HG02678 (cell line): ENCODE results near the gene MGAT1.
"Not testable (repeated sequence)": the region's sequence is repeated elsewhere in the genome, so short reads cannot be mapped to it uniquely, and the experiment has no call there.

Experiments
- ATAC-seq: cut with Tn5 transposase; IDR thresholded peaks from one replicate; pipeline ENCODE4 v1.9.1; 2021; ENCODE audit warnings: mild to moderate bottlenecking, moderate library complexity; ENCODE audit not compliant: unreplicated experiment

Gene MGAT1

DNA sequence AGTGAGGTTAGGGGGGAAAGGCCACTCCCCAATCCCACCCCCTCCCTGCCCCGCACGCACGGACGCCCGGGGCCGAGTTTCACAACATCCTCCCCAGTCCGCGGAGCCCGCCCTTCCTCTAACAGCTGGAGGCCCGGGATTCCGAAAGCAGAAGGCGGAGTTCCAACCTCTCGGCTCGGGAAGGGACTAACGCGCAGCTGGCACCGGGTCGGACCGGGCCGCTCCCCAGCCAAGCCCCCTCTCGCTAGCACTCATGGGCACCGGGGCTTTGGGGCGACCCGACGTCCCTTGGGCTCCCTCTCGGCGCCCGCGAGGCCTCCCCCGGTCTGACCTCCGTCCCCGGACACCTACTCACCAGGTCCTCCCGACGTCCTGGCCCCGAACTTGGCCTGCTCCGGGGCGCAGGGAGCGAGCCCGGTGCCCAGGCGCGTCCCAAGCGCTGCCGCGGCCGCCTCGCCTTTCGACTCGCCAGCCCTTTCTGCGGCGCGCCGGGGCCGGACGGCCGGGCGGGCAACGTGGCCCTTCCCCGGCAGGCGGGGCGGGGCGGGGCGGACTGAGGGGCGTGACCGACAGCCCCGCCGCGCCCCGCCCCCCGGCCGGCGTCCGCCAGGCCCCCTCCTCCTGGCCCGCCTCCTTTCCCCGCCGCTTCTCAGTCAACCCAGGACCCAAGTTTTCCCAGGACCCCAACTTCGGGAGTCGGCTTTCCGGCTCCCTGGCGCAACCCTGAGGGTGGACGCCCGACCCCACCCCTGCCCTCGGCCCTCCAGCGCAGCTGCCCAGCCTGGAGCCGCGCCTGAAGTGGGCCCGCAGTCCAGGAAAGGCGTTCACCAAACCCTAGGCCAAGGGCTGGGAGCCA, at the start of gene MGAT1:
Gene MGAT1, minus strand, starts transcription at position 482 of the 856 bp plus-strand sequence. CDS start 9,835 bp downstream, outside the sequence.
- peak; percentile 49 for ATAC-seq

DNA sequence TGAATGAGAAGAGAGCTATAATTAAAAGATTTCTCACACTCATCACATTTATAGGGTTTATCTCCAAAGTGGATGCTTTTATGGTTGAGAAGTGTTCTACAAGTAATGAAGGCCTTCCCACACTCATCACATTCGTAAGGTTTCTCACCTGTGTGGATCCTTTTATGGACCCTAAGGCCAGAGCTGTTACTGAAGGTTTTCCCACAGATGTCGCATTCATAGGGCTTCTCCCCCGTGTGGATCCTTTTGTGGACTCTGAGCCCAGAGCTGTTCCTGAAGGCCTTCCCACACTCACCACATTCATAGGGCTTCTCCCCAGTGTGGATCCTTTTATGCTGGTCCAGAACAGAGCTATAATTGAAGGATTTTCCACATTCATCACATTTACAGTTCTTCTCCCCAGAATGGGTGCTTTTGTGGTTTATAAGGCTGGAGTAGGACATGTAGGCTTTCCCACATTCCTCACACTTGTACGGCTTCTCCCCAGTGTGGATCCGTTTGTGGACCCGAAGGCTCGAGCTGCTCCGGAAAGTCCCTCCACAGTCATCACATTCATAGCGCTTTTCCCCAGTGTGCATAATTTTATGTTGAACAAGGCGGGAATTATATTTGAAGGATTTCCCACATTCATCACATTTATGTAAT, 48.0 kb upstream of the MGAT1 start:
- no peak for ATAC-seq

DNA sequence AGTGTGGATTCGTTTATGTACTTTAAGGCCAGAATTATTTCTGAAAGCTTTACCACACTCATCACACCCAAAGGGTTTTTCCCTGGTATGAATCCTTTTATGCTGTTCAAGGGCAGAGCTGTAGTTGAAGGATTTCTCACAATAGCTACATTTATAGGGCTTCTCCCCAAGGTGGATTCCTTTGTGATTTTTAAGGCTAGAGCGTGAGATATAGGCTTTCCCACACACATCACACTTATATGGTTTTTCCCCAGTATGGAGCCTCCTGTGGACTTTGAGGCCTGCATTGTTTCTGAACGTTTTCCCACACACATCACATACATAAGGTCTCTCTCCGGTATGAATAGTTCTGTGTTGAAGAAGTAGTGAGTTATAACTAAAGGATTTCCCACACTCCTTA, 47.2 kb upstream of the MGAT1 start:
- no peak for ATAC-seq

DNA sequence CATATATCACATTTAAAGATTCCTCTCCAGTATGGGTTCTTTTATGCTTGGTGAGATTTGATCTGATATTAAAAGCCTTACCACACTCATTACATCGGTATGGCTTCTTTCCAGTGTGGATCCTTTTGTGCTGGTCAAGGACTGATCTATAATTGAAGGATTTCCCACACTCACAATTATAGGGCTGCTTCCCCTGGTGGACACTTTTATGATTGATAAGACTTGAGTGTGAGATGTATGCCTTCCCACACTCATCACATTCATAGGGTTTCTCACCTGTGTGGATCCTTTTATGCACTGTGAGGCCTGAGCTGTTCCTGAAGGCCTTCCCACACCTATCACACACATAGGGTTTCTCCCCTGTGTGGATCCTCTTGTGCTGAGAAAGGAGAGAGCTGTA, 46.3 kb upstream of the MGAT1 start:
- no peak for ATAC-seq

DNA sequence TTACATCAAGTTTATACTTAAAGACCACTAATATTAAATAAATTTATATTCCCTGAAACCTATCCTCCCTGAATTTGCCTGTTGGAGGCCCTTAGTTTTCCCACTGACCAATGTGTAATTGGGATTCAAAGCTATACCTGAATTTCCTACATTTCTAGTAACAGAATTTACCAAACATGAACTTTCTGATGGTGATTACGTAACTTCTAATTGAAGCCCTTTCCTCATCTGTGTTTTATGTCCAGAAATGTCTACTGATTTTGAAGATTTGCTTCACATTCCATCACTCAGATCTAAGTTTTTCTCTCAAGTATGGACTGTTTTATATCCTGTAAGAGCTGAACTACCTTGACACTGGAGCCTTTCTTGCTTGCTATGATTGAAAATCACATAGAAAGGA, 45.7 kb upstream of the MGAT1 start:
- ATAC-seq = no peak

DNA sequence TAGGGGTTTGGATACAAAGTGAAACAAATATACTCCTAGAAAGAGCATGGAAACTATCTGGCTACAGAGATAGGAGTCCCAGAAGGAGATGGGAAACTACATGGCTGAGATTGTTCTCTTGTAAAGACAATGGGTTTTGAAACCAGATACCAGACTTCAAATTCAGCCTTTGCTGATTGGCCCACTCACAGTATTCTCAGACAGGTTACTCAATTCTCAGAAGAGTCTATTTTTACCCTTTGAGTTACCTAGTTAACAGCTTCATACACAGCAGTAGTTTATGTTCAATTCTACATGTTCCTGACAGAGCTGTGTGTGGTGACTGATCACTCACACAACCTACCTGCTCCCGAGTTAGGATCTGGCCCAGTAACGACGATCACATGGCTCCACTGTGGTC, 44.4 kb upstream of the MGAT1 start:
- ATAC-seq = no peak

DNA sequence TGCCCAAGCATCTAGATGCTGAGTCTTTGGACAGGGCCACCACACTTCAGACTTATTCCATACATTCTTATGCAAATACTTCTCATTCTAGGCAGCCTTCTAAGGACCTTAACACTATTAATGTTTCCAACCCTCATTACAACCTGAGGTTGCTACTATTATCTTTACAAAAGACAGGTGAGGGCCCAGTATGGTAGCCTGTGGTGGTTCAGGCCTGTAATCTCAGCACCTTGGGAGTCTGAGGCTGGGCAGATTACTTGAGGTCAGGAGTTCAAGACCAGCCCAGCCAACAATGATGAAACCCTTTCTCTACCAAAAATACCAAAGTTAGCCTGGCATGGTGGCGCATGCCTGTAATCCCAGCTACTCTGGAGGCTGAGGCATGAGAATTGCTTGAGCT, 42.3 kb upstream of the MGAT1 start:
- ATAC-seq = no peak

DNA sequence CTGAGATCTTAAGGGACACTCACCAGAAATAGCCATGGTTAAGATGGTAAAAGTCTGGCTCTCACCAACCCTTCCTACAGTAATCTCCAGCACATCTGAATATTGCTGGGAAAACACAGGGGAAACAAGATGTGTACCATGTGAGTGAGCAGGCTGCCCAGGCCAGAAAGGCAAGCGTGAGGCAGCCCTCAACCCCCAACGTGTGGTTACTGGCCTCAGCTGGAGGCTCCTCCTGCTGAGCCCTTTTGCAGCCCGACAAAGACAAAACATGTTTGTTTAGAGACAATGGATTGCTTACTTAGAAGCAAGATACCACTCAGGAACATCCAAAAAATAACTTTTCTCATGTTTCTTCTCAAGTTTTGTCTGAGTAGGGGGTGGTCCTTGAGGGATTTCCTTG, 41.8 kb upstream of the MGAT1 start:
- ATAC-seq = no peak

DNA sequence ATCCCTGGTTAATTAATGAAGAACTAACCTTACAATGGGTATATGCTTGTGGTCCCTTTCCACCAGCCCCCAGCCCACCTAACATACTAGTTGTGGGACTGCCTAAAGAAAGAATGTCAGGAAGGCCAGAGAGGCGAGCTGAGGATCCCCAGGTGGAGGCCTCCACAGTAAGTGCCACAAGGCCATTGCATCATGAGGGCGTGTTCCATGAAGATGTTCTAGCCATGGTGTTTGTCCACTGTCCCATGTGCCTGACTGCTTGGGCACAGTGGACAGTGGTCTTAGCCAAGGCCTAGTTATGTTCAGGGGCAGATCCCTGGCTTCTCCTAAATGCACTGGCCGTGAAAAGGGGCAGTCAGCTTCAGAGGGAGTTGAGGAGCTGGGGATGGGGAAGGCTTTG, 37.3 kb upstream of the MGAT1 start:
- no peak for ATAC-seq

DNA sequence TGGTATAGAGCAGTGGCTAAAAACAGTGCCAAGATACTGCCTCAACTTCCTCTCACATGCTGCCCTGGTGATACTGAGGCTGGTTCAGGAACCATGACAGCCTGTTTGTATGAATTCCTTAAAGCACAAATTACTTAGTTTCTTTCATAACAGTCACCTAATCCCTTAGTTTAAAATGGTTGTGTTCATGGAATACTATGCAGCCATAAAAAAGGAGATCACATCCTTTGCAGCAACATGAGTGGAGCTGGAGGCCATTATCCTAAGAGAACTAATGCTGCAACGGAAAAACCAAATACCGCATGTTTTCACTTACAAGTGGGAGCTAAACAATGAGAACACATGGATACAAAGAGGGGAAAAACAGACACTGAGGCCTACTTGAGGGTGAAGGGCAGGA, 36.6 kb upstream of the MGAT1 start:
- no peak for ATAC-seq

DNA sequence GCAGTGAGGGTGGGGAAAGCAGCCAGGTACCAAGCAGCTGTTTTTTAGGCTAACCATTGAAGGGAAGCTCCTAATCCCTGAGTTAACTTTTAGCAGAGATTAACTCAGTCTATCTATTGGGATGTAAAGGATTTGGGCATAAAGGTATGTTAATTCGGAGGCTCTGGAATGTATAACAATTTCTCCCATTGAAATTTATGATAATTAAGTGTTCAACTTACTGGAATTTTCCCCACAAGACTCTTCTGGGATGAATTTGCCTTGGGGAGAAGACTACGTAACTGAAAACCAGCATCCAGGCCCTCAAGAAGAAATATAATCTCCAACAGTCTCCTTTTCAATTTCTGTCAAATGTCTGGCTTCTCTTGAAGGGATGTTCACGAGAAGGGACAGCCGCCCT, 34.9 kb upstream of the MGAT1 start:
- no peak for ATAC-seq

DNA sequence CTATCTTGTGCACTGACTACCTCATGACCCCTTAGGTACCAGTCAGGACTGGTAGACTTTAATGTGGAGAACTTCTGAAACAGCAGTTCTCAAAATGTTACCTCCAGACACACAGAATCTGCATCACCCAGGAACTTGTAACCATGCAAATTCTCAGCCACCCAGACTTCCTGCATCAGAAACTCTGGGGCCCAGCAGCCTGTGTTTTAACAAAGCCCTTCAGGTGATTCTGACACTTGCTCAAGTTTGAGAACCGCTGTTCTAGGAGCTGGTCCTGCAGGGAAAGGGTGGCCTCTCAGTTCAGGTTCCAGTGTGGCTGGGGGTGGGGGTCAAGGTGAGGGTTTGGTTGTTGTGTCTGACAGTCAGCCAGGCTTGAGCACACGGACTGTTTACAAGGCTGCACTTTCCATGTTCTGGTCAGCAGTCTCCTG, 30.0 kb upstream of the MGAT1 start:
- peak; percentile 52 for ATAC-seq

DNA sequence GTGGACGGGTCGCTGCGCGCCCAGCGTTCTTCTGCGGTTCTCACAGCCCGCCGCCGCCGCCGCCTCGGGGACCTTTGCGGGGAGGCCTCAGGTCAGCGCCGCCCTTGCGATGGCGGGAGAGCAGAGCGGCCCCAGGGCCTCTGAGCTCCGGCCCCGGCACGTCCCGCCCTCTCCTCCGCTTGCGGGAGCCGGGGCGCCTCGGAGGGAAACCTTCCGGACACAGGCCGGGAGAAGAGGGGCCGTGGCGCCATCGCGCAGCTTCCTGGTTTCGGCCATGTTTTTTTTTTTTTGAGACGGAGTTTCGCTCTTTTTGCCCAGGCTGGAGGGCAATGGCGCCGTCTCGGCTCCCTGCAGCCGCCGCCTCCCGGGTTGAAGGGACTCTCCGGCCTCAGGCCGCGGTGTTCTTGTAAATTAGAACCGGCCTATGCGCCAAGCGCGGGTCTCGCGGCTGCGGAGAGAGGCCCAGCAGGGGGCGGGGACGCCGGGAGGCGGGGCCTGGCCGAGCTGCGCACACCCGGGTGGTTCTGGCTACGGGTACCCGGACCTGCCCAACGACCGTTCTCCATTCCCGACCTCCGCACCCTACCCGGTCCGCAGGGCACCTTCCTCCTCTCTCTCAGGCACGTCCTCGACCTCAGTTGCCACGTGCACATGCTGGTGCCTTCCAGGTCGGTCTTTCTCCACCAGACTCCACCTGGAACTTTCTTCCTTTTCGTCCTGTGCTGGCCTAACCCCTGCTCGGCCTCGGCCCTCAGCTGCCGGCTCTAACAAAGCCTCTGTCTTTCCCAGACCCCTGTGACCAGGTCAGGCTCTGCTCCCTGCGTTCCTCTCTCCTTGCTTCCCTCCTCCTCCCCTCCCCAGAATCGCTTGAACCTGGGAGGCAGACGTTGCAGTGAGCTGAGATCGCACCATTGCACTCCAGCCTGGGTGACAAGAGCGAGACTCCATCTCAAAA, 28.8 kb upstream of the MGAT1 start:
- ATAC-seq = peak; percentile 75

DNA sequence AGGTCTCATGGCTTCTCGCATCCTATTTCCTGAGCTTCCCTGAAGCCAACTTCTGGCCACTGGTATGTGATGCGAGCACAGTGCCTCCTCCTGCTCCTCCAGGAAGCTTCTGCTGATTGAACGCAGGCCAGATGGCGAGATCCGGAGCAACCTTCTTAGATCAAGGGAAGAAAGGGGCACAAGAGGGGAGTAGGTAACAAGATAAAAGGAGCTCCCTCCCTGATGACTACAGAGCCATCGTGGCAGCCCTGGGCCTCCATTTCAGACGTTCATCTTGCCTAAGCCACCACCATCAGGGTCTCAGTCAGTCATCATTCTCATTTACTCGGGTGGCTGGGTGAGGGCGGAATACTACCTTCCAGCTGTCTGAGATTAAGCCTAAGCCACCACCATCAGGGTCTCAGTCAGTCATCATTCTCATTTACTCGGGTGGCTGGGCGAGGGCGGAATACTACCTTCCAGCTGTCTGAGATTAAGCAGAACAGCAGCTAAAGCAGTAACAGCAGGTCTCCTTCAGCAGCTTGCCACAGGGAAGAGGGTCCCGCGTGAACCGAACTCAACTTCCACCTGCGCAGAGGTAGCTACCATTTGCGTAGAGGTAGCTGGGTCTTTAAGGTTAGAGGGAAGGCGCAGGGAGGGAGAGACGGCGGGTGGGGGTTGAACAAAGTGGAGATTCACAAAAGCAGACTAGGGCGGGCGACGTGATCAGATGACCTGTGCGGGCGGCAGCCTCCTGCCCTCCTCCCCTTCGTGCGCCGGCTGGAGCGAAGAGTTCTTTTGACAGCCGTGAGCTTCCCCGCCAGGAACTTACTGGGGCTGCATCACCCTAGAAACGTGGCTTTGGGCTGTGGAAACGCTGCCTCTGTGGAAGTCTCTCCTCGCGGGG, 27.9 kb upstream of the MGAT1 start:
- peak; percentile 42 for ATAC-seq

DNA sequence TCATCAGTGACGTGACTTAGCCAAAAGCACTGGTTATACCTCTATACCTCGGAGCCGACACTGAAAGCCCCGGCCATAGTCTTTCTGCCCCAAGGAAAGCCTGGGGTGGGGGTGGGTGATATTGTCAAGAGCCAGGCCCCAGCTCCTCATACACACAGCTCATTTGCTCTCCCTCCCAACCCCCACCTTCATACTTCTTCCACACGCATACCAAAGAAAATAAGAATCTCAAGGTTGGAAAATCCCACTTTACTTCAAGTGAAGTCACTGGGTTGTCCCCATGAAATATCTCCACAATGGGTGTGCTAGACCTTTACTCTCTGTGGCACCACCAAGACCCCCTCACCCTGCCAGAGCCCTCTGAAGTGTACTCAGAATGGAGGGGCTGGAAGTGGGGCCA, 27.1 kb upstream of the MGAT1 start:
- no peak for ATAC-seq

DNA sequence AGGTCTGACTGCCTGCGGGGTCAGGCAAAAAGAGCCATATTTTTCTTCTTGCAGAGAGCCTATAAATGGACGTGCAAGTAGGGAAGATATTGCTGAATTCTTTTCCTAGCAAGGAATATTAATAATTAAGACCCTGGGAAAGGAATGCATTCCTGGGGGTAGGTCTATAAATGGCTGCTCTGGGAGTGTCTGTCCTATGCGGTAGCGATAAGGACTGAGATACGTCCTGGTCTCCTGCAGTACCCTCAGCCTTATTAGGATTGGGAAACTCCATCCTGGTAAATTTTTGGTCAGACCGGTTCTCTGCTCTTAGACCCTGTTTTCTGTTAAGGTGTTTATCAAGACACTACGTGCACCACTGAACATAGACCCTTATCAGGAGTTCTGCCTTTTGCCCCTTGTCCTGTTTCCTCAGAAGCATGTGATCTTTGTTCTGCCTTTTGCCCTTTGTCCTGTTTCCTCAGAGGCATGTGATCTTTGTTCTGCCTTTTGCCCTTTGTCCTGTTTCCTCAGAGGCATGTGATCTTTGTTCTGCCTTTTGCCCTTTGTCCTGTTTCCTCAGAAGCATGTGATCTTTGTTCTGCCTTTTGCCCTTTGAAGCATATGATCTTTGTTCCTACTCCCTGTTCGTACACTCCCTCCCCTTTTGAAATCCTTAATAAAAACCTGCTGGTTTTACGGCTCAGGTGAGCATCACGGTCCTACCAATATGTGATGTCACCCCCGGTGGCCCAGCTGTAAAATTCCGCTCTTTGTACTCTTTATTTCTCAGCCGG, 26.3 kb upstream of the MGAT1 start:
- ATAC-seq = not testable (repeated sequence)

DNA sequence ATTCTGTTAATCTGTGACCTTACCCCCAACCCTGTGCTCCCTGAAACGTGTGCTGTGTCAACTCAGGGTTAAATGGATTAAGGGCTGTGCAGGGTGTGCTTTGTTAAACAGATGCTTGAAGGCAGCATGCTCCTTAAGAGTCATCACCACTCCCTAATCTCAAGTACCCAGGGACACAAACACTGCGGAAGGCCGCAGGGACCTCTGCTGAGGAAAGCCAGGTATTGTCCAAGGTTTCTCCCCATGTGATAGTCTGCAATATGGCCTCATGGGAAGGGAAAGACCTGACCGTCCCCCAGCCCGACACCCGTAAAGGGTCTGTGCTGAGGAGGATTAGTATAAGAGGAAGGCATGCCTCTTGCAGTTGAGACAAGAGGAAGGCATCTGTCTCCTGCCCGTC, 24.8 kb upstream of the MGAT1 start:
- not testable (repeated sequence) for ATAC-seq

DNA sequence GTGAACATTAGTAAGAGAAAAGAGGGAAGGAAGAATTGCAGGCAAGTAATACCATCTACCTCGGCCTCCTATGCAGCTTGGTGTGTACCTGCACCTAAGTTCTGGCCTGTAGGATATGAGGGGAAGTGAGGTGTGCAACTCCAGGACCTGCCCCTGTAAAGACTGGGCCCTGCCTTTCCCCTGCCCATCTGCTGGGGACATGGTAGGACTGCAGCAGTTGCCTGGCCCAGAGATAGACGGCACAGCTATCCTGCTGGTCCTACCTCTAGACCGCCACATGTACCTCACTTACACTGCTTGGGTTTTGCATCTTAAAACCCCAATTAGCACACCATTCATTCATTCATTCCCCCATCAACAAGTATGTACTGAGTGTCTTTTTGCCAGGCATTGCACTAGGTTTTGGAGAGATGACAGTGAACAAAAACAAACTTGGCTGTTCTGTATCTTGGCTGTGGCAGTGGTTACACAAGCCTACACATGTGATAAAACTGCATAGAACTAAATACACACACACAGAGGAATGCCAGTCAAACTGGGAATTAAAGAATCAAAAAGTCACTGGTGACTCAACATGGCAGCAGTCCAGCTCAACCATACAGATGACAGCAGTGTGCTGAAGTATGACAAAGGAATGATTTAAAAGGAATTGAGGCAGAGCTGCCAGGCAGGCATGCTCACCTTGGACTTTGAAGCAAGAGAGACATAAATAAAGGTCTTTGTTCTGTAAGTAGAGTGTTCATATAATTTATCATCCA, 23.3 kb upstream of the MGAT1 start:
- ATAC-seq = no peak
